Stimulated activated CD4-positive, alpha-beta T cell treated with anti-CD3 and anti-CD28 coated beads, Interleukin-1b, Interleukin-23, amount 100 ng/mL, for 48 hours (primary cell): ENCODE measurements around the gene IFITM1.
A peak's percentile ranks its signal among the peaks of the same experiment; 100 is the strongest.
"Not testable (repeated sequence)": the region's sequence is repeated elsewhere in the genome, so short reads cannot be mapped to it uniquely, and the experiment has no call there.

Experiments
- DNase-seq: peaks from one replicate; pipeline ENCODE4 v3.0.0-alpha.2; 2020

IFITM1 gene

DNA sequence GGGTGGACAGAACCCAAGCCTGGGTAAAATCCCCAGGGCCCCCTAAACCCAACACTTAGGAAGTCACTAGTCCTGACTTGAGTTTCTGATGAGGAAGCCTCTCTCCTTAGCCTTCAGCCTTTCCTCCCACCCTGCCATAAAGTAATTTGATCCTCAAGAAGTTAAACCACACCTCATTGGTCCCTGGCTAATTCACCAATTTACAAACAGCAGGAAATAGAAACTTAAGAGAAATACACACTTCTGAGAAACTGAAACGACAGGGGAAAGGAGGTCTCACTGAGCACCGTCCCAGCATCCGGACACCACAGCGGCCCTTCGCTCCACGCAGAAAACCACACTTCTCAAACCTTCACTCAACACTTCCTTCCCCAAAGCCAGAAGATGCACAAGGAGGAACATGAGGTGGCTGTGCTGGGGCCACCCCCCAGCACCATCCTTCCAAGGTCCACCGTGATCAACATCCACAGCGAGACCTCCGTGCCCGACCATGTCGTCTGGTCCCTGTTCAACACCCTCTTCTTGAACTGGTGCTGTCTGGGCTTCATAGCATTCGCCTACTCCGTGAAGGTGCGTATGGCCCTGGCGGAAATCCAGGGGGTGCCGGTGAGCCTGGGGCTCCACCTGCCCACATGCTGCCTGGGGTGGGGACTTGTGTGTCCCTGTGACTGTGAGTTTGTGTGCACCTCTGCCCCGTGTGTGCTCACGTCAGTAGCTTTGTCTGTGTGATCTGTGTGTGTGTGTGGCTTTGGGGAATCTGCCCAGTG lies at the start of gene IFITM1:
IFITM1 (plus strand) TSS at position 254 of the 767 bp plus-strand sequence; CDS start at position 385, 131 bp downstream.
- peak; percentile 64 for DNase-seq

DNA sequence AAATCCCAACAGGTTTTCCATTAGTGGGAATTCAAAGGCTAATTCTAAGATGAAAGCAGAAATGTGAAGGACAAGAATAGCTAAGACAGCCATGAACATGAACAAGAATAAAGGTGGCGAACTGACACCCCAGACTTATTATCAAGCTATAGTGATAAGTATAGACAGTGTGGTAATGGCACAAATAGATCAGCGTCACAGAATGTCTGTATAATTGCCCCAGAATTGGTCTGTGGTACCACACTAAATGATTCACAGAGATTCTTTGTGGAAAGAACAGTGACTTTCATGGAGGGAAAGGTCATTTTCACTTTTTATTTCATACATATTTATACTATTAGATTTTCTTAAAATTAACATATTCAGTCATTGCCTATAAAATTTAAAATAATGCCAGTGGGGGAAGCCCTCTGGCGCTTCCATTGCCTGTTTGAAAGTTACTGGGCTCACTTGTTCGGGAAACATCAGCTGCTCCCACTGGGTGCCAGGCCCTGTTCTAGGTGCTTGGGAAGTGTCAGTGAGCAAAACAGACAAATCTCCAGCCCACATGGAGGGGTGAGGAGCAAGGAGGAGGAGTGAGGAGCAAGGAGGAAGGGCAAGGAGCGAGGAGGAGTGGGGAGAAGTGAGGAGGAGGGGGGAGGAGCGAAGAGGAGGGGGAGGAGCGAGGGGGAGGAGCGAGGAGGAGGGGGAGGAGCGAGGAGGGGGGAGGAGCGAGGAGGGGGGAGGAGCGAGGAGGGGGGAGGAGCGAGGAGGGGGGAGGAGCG lies 47.0 kb upstream of the IFITM1 start:
- DNase-seq = no peak

DNA sequence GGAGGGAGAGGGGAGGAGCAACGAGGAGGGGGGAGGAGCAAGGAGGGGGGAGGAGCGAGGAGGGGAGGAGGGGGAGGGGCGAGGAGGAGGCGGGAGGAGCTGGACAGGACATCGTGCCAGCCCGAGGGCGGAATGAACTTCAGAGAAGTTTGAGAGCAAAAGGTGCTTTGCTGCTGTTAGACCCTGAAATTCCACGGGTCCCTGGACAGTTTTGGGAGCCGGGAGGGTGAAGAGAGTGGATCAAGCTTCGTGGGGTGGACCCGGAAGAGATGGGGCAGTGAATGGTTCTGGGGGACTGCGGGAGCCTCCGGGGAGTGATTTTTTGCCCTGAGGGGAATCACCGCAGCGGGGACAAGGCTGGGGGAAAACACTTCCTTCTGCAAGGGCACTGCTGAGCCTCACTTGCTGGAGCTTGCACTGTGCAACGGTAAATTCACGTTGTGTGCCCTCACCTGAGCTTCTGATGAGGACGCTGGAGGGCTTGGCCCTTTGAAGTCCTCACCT lies 46.3 kb upstream of the IFITM1 start:
- peak; percentile 63 for DNase-seq

DNA sequence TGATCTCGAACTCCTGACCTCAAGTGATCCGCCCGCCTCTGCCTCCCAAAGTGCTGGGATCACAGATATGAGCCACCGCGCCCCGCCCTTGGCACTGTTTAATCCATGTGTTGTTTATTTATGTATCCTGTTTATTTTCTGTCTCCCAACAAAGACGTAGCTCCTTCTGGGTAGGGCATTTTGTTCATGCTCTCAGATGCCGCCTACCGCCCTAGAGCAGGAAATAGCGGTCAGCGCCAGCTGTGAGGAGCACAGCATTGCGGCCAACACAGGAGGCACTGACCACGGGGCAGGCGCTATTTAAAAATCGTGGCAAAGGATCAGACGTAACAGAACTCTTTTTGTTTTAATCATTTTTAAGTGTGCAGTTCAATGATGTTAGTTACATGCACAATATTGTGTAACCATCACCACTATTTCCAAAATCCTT lies 45.1 kb upstream of the IFITM1 start:
- DNase-seq = not testable (repeated sequence)

DNA sequence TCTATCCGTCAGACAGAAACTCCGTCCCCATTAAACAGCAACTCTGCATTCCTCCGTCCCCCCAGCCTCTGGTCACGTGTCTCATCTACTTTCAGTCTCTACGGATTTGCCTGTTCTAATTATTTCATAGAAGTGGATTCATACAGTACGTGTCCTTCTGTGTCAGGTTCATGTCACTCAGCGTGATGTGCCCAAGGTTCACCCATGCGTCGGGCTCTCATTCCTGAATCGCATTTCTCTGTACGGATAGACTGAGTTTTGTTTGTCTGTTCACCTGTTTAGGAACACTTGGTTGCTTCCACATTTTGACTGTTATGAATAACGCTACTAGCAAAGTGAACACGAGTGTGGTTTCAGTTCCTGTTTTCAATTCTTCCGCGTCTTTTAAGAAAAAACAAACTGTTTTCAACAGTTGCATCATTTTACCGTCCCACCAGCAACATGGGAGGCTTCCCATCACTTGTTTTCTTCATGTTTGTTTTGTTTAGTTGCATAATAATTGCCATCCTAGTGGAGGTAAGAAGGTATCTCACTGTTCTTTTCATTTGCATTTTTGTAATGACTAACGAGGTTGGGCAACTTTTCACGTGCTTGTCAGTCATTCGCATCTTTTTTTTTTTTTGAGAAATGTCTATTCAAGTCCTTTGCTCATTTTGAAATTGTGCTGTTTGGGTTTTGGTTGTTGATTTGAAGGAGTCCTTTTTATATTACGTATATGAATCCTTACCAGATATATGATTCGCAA lies 44.5 kb upstream of the IFITM1 start:
- DNase-seq = peak; percentile 73

DNA sequence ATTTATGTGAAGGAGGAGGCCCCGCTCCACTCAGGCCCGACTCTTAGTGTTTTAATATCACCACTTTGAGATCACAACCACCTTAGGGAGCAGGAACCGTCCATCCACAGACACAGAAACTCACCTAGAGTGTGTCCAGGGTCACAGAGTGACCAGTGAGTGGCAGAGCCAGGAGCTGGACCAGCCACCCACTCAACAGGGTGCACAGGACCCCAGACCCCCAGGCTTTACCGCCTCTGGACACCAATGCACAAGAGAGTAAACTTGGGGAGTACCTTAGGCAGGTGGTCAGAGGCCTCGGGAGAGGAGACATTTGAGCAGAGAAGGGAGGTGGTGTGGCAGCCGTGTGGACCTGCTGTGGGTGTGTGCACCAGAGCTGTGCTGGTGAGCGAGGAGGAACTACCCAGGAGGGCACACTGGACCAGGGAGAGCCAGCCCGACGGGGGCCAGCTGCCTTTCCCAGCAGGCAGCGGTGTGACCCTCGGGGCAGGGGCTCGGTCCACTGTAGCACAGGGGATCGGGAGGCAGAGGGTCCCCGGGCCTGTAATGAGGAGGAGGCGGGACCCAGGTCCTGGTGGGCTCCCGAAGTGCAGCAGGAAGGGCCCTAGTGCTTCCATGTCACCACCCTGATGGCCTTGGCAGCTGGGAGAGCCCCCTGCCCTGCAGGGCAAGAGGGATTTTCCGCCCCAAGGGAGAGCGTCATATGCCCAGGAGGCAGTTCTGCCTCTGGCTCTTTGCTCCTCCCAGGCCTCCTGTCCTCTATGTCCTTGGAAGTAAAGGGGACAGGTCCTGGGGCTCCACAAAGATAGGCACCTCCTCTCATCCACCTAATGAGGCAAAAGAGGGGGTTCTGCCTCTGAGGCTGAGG lies 43.2 kb upstream of the IFITM1 start:
- DNase-seq = no peak

DNA sequence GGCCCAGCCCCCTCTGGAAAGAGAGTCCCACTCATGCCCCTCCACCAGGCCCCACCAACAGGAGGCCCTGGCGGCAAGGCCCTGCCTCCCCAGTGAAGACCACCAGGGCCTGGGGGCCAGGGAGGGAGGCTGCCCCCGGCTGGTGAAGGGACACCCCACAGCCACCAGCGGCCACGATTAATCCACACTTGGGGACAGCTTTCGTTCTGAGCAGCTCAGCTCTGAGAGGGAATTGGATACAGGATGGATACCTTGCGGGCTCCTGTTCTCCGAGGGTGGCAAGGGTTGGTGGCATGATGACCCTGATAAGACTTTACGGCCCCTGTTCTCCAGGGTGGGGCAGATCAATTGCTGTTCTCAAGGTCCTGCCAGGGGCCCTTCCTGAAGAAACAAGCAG lies 42.5 kb upstream of the IFITM1 start:
- no peak for DNase-seq

DNA sequence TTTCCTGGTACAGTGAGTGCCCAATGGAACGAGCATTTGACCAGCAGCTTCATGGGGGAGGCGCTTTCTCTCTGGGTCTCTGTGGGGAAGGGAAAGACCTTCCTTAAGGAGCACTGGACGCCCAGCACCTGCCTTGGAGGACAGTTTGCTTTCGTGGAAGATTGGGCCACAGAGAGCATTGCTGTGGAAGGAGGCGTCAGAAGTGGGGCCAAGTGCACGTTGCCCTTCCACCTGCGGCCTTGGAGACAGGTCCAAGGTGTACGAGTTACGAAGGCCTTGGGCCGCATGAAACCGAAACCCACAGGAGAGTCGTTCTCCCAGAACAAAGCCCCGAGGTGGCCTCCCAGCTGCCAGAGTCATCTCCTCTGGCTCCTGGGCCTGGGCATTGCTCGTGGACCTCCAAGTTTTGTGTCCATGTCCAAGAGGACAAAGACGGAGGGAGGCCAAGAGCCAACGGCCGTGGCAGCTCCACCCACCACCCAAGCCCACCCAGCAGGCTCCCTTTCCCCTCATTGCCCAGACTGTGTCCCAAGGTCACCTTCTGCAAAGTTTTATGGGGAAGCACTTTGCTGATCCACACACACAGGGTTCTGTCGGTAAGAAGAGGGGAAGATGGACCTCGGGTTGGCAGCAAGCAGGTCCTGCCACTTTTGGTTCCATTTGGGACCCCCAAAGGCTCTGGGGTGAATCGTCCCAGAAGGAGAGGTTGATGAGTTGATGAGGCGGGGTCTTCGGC lies 41.5 kb upstream of the IFITM1 start:
- DNase-seq = no peak

DNA sequence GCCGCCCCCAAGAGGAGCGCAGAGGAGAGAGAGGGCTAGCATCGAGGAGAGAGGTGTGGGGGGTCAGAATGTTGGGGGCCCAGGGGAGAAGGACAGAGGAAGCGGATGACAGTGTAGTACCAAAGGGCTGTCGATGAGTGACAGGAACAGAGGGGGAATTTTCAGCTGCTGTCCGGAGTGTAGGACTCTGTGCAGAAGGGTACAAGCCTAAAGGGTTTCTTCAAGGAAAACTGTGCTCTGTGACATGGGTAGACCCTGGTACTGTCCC lies 41.0 kb upstream of the IFITM1 start:
- no peak for DNase-seq

DNA sequence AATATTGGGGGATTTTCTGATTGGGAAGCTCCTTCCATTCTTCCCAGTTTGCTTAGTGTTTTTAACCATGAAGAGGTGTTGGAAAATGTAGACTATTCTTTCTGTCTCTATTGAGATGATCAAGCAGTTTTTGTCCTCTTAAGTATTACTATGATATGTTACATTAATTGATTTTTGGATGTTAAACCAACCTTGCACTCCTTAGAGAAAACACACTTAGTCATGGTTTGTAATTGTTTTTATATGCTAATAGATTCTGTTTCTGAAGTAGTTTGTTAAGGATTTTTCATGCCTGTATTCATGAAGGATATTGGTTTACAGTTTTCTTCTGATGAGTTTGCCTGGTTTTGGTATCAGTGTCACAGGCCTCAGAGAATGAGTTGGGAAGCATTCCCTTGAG lies 37.6 kb upstream of the IFITM1 start:
- DNase-seq = no peak

DNA sequence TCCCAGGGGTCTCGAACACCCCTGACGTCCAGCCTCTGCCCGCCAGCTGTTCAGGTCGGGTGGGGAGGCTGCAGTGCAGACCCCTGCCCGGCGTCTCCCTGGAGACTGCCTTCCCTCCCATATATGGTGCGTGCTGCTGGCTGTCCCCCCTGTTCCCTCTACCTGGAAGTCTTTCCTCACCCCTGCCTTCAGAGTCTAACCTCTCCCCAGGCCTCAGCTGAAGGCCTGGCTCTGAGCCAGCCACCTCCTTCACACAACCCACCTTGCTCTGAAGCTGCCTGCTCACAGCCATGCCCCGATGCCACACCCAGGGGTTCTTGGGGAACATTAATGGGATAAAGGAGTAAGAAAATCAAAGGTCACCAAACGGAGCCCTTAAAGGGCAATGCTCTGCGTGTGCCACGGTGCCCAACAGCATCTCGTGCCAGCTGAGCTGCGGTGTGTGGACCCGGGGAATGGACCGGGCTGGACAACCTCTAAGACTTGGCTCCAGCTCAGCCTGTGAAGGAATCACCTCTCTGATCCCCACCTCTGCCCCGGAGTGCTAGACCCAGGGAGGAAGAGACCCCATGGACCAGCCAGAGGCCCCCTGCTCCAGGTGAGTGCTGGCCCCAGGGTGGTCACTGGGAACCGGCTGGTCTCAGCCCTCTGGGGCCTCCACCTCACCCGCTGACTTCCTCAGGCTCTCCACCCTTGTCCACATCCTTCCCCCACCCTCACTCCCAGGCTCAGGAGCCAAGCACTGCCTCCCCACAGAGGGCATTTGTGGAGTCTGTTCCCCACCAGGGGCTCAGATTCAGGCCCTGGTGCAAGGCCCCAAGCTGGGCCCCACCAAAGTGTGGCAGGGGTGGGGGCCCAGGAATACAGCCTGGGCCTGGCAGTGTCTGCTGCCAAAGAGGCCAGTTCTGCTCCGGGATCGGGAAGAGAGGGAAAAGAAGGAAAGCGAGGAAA lies 35.6 kb upstream of the IFITM1 start, which contains the start of gene NLRP6:
NLRP6 (plus strand) TSS at position 407 of the 951 bp plus-strand sequence; CDS start at position 570, 163 bp downstream.
- DNase-seq = no peak

DNA sequence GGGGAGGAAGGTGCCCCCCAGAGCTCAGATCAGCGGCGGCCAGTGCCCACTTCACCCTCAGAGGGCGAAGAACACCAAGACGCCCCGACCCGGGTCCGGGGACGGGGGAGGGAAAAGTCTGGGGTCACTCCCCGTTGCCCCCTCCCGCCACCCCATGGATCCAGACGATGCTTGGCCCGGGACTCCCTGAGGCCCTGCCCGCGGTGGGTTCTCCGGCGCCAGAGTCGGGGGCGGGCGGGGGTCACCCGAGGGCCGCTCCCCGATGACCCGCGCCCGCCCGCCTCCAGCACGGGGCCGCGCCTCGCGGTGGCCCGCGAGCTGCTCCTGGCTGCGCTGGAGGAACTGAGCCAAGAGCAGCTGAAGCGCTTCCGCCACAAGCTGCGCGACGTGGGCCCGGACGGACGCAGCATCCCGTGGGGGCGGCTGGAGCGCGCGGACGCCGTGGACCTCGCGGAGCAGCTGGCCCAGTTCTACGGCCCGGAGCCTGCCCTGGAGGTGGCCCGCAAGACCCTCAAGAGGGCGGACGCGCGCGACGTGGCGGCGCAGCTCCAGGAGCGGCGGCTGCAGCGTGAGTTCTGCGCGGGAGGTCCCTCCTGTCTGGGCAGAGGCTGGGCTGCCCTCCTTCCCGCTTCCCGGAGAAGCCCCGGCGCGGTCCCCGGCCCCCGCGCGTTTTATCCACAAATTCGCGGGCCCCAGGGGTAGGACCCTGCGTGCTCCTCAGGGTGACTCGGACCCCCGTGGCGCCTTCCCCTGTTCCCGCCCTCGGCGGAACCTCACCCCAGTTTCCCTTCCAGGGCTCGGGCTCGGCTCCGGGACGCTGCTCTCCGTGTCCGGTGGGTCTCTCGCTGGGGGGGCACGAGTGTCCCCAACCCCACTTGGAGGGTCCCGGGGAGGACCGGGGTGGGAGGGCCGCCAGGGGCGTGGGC lies 34.5 kb upstream of the IFITM1 start:
- DNase-seq = no peak

DNA sequence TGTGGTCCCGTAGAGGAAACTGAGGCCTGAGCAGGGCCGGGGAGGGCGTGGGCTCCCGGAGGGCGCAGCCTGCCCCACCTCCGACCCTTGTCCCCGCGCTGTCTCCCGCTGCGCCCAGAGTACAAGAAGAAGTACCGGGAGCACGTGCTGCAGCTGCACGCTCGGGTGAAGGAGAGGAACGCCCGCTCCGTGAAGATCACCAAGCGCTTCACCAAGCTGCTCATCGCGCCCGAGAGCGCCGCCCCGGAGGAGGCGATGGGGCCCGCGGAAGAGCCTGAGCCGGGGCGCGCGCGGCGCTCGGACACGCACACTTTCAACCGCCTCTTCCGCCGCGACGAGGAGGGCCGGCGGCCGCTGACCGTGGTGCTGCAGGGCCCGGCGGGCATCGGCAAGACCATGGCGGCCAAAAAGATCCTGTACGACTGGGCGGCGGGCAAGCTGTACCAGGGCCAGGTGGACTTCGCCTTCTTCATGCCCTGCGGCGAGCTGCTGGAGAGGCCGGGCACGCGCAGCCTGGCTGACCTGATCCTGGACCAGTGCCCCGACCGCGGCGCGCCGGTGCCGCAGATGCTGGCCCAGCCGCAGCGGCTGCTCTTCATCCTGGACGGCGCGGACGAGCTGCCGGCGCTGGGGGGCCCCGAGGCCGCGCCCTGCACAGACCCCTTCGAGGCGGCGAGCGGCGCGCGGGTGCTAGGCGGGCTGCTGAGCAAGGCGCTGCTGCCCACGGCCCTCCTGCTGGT lies 33.7 kb upstream of the IFITM1 start:
- DNase-seq = peak; percentile 56

DNA sequence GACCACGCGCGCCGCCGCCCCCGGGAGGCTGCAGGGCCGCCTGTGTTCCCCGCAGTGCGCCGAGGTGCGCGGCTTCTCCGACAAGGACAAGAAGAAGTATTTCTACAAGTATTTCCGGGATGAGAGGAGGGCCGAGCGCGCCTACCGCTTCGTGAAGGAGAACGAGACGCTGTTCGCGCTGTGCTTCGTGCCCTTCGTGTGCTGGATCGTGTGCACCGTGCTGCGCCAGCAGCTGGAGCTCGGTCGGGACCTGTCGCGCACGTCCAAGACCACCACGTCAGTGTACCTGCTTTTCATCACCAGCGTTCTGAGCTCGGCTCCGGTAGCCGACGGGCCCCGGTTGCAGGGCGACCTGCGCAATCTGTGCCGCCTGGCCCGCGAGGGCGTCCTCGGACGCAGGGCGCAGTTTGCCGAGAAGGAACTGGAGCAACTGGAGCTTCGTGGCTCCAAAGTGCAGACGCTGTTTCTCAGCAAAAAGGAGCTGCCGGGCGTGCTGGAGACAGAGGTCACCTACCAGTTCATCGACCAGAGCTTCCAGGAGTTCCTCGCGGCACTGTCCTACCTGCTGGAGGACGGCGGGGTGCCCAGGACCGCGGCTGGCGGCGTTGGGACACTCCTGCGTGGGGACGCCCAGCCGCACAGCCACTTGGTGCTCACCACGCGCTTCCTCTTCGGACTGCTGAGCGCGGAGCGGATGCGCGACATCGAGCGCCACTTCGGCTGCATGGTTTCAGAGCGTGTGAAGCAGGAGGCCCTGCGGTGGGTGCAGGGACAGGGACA lies 32.9 kb upstream of the IFITM1 start:
- DNase-seq = no peak

DNA sequence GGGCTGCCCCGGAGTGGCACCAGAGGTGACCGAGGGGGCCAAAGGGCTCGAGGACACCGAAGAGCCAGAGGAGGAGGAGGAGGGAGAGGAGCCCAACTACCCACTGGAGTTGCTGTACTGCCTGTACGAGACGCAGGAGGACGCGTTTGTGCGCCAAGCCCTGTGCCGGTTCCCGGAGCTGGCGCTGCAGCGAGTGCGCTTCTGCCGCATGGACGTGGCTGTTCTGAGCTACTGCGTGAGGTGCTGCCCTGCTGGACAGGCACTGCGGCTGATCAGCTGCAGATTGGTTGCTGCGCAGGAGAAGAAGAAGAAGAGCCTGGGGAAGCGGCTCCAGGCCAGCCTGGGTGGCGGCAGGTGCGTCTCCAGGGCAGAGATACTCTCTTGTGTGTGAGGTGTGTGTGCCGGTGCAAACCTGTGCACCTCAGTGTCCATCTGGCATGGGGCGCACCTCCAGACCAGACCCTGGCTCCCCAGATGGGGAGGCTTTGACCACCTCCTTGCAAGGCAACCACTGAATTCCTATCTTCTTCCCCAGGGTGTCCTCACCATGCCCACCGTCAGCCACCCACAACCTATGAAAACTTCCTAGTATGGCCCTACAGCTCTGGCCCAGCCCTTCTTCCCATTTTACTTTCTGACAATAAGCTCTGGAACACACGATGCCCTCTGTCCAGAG lies 32.2 kb upstream of the IFITM1 start:
- DNase-seq = no peak

DNA sequence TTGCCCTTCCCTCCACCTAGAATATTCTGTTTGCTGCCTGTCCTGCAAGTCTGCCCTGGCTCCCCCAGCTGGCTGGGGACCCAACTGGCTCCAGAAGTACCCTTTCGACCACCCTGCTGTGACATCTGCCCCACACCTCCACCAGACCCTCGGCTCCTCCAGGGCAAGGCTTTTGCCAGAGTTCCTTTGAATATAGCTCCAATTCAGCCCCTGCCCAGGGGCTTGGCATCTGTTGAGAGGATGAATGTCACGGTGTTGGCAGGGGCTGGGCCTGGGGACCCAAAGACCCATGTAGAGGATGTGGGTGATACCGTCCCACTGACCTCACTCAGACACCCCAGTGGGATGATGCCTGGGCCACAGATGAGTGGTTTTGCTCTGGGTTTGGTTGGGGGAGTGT lies 31.7 kb upstream of the IFITM1 start:
- no peak for DNase-seq
